ENCODE measurements around the gene GPATCH2L.
A peak's percentile ranks its signal among the peaks of the same experiment; 100 is the strongest.

Gene GPATCH2L

DNA sequence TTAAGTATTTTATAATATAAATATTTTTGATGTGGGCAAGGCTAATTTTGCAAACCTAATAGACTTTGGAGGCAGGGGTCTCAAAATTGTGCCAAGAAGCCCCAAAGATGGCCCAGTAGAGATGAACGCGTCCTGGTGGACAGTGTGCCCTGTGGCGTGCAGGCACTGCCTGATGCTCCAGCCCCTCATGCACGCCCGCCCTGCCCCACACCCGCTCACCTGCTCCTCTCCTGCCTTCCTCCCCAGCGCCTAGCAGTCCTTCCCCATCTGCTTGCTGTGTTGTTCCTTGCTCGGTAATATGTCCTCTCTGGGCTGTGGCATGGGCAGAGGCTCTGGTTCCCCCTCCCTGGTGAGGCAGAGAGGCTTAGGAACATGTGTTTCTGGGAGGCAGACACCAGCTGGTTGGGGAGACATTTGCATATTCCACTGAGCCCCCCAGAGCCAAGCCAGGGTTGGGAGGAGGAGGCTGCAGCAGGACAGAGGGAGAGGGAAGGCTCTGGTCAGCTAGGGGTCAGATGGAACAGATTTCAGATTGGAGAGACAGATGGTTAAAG is 46.8 kb upstream of the GPATCH2L start:
- no peaks in the 10 kb centered on the region for H3K9me3 ChIP-seq (ENCODE audit: control insufficient read depth, insufficient read depth, low read depth, low read length)
- H3K36me3 ChIP-seq (ENCODE audit: control insufficient read depth in 2 of 2, insufficient read depth in 1 of 2, low read length in 2 of 2): no peaks in the 10 kb centered on the region
- TF ChIP-seq TCF7L2 (IDR thresholded peaks at IDR 0.05; ENCODE audit: borderline replicate concordance, low read depth, low read length) (no peak), PRDM1 (tag by site-specific recombination; IDR thresholded peaks at IDR 0.05) (no peak), ZNF596 (tag by site-specific recombination; IDR thresholded peaks at IDR 0.05) (no peak)
- CTCF ChIA-PET: no interaction called here
- H3K4me3 ChIP-seq (ENCODE audit: low read depth, low read length): no peak overlapping the region
- H3K27ac ChIP-seq (ENCODE audit: extremely low read depth, low read depth, low read length): no peak overlapping the region
- H3K4me1 ChIP-seq (ENCODE audit: control insufficient read depth, insufficient read depth, low read length): no peaks in the 10 kb centered on the region
- POLR2A ChIA-PET: no interaction called here

DNA sequence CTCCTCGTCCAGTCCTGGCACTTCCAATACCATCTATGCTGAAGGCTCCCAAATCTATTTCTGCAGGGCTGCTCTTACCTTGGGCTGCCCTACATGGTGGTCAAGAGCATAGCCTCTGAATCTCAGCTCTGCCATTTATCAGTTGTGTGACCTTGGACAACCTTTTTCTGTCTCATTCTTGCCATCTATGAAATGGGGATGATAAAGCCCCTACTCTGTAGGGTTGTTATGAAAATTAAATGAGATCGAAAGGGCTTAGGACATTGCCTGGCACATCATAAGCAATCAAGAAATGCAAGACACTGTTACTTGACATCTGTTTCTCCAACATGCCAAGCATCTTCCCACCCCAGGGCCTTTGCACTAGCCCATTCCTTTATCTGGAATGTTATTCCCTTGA is 45.5 kb upstream of the GPATCH2L start:
- POLR2A ChIA-PET: no interaction called here
- Histone ChIP-seq H3K9me3 (ENCODE audit: control insufficient read depth, insufficient read depth, low read depth, low read length) (no peaks in the 10 kb centered on the region), H3K27ac (ENCODE audit: extremely low read depth, low read depth, low read length) (no peak overlapping the region), H3K4me1 (ENCODE audit: control insufficient read depth, insufficient read depth, low read length) (no peaks in the 10 kb centered on the region), H3K4me3 (ENCODE audit: low read depth, low read length) (no peak overlapping the region), H3K36me3 (ENCODE audit: control insufficient read depth in 2 of 2, insufficient read depth in 1 of 2, low read length in 2 of 2) (no peaks in the 10 kb centered on the region)
- TF ChIP-seq ZNF623 (tag by site-specific recombination; IDR thresholded peaks at IDR 0.05) (peak; percentile 72), BCL11A (tag by site-specific recombination; IDR thresholded peaks at IDR 0.05; ENCODE audit: low read depth) (no peak)
- CTCF ChIA-PET: no interaction called here

DNA sequence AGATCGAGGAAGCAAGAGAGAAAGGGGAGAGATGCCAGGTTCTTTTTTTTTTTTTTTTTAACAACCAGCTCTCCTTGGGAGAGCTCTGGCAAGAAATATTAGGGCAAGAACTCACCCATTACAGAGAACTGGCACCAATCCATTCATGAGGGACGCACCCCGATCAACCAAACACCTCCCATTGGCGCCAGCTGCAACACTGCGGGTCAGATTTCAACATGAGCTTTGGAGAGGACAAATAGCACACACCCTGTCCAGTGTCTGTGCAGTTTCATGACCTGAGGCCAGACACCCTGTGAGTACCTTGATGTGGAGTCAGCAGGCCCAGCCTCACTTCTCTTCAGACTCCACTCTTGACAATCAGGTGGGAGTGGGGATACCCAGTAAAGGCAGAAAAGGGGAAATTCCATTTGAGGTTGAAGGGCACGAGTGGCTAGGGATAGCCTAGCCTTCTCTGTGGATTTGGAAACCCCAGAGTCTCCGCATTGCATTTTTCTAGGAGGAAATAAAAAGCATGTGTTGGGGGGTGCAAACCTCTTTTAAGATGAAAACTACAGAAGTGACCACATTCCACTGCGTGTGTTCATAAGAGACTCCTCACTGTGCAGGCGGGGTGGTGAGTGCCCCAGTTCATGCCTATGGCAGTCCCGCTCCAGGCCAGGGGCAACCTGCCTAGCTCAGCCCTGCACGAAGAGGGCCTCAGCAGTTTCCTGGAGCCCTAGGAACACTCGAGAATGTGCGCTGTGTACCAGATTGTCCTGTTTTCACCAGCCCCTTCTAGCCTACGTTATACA is 42.4 kb upstream of the GPATCH2L start:
- Histone ChIP-seq H3K9me3 (ENCODE audit: control insufficient read depth, insufficient read depth, low read depth, low read length) (no peaks in the 10 kb centered on the region), H3K27ac (ENCODE audit: extremely low read depth, low read depth, low read length) (no peak overlapping the region), H3K4me3 (ENCODE audit: low read depth, low read length) (no peak overlapping the region), H3K4me1 (ENCODE audit: control insufficient read depth, insufficient read depth, low read length) (no peaks in the 10 kb centered on the region), H3K36me3 (ENCODE audit: control insufficient read depth in 2 of 2, insufficient read depth in 1 of 2, low read length in 2 of 2) (no peaks in the 10 kb centered on the region)
- ChIA-PET POLR2A (no interaction called here), CTCF (interaction anchor here (1.0 kb wide), 1 partner anchor 31 kb away, joined by 5 read pairs; no protein-coding TSS in a partner anchor)
- no peak for TF ChIP-seq ZNF623 (tag by site-specific recombination; IDR thresholded peaks at IDR 0.05)
- no peak for TF ChIP-seq ZNF701 (tag by site-specific recombination; IDR thresholded peaks at IDR 0.05)
- TF ChIP-seq, protein P1, sequence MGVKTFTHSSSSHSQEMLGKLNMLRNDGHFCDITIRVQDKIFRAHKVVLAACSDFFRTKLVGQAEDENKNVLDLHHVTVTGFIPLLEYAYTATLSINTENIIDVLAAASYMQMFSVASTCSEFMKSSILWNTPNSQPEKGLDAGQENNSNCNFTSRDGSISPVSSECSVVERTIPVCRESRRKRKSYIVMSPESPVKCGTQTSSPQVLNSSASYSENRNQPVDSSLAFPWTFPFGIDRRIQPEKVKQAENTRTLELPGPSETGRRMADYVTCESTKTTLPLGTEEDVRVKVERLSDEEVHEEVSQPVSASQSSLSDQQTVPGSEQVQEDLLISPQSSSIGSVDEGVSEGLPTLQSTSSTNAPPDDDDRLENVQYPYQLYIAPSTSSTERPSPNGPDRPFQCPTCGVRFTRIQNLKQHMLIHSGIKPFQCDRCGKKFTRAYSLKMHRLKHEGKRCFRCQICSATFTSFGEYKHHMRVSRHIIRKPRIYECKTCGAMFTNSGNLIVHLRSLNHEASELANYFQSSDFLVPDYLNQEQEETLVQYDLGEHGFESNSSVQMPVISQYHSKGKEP (tag by site-specific recombination; IDR thresholded peaks at IDR 0.05): no peak
- no peak for TF ChIP-seq ZNF707 (tag by site-specific recombination; IDR thresholded peaks at IDR 0.05)
- TF ChIP-seq, protein P2, sequence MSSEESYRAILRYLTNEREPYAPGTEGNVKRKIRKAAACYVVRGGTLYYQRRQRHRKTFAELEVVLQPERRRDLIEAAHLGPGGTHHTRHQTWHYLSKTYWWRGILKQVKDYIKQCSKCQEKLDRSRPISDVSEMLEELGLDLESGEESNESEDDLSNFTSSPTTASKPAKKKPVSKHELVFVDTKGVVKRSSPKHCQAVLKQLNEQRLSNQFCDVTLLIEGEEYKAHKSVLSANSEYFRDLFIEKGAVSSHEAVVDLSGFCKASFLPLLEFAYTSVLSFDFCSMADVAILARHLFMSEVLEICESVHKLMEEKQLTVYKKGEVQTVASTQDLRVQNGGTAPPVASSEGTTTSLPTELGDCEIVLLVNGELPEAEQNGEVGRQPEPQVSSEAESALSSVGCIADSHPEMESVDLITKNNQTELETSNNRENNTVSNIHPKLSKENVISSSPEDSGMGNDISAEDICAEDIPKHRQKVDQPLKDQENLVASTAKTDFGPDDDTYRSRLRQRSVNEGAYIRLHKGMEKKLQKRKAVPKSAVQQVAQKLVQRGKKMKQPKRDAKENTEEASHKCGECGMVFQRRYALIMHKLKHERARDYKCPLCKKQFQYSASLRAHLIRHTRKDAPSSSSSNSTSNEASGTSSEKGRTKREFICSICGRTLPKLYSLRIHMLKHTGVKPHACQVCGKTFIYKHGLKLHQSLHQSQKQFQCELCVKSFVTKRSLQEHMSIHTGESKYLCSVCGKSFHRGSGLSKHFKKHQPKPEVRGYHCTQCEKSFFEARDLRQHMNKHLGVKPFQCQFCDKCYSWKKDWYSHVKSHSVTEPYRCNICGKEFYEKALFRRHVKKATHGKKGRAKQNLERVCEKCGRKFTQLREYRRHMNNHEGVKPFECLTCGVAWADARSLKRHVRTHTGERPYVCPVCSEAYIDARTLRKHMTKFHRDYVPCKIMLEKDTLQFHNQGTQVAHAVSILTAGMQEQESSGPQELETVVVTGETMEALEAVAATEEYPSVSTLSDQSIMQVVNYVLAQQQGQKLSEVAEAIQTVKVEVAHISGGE (tag by site-specific recombination; conservative IDR thresholded peaks at IDR 0.05; ENCODE audit: low read depth): no peak
- TF ChIP-seq ZNF530 (tag by site-specific recombination; IDR thresholded peaks at IDR 0.05; ENCODE audit: low read depth): no peak
- no peak for TF ChIP-seq ZNF529 (tag by site-specific recombination; IDR thresholded peaks at IDR 0.05; ENCODE audit: insufficient replicate concordance)
- TF ChIP-seq ZNF19 (tag by site-specific recombination; IDR thresholded peaks at IDR 0.05; ENCODE audit: low read depth): no peak
- TF ChIP-seq KLF10 (tag by site-specific recombination; IDR thresholded peaks at IDR 0.05): no peak
- TF ChIP-seq ZFHX2 (tag by site-specific recombination; conservative IDR thresholded peaks at IDR 0.05): no peak
- TF ChIP-seq, protein P3, sequence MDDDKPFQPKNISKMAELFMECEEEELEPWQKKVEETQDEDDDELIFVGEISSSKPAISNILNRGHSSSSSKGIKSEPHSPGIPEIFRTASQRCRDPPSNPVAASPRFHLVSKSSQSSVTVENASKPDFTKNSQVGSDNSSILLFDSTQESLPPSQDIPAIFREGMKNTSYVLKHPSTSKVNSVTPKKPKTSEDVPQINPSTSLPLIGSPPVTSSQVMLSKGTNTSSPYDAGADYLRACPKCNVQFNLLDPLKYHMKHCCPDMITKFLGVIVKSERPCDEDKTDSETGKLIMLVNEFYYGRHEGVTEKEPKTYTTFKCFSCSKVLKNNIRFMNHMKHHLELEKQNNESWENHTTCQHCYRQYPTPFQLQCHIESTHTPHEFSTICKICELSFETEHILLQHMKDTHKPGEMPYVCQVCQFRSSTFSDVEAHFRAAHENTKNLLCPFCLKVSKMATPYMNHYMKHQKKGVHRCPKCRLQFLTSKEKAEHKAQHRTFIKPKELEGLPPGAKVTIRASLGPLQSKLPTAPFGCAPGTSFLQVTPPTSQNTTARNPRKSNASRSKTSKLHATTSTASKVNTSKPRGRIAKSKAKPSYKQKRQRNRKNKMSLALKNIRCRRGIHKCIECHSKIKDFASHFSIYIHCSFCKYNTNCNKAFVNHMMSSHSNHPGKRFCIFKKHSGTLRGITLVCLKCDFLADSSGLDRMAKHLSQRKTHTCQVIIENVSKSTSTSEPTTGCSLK (tag by site-specific recombination; IDR thresholded peaks at IDR 0.05): no peak
- no peak for TF ChIP-seq ZNF664 (tag by site-specific recombination; IDR thresholded peaks at IDR 0.05)
- no peak for TF ChIP-seq ZSCAN30 (tag by site-specific recombination; IDR thresholded peaks at IDR 0.05)
- TF ChIP-seq ZSCAN16 (tag by site-specific recombination; IDR thresholded peaks at IDR 0.05): no peak
- TF ChIP-seq, protein P4, sequence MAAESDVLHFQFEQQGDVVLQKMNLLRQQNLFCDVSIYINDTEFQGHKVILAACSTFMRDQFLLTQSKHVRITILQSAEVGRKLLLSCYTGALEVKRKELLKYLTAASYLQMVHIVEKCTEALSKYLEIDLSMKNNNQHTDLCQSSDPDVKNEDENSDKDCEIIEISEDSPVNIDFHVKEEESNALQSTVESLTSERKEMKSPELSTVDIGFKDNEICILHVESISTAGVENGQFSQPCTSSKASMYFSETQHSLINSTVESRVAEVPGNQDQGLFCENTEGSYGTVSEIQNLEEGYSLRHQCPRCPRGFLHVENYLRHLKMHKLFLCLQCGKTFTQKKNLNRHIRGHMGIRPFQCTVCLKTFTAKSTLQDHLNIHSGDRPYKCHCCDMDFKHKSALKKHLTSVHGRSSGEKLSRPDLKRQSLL (tag by site-specific recombination; IDR thresholded peaks at IDR 0.05): no peak
- TF ChIP-seq, protein P5, sequence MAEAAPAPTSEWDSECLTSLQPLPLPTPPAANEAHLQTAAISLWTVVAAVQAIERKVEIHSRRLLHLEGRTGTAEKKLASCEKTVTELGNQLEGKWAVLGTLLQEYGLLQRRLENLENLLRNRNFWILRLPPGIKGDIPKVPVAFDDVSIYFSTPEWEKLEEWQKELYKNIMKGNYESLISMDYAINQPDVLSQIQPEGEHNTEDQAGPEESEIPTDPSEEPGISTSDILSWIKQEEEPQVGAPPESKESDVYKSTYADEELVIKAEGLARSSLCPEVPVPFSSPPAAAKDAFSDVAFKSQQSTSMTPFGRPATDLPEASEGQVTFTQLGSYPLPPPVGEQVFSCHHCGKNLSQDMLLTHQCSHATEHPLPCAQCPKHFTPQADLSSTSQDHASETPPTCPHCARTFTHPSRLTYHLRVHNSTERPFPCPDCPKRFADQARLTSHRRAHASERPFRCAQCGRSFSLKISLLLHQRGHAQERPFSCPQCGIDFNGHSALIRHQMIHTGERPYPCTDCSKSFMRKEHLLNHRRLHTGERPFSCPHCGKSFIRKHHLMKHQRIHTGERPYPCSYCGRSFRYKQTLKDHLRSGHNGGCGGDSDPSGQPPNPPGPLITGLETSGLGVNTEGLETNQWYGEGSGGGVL (tag by site-specific recombination; IDR thresholded peaks at IDR 0.05): no peak
